Trophoblast cell (in vitro differentiated cells and primary cell): Measurements from ENCODE around the gene IFNAR1.

Experiments
- DNase-seq, 2 donors: peaks; one replicate each; pipeline ENCODE4 v3.0.0-alpha.2; 2016
- H2AFZ ChIP-seq: 2 replicates; pipeline ENCODE4 v1.6.1; 2013; ENCODE audit warnings: low read length, moderate library complexity, mild to moderate bottlenecking; ENCODE audit not compliant: insufficient read depth, poor library complexity
- H2AK5ac ChIP-seq: 2 replicates; pipeline ENCODE4 v1.6.1; 2013; ENCODE audit warnings: mild to moderate bottlenecking, low read length
- H2BK120ac ChIP-seq: 2 replicates; pipeline ENCODE4 v1.6.1; 2013; ENCODE audit warnings: low read length, mild to moderate bottlenecking, moderate library complexity; ENCODE audit not compliant: insufficient read depth, poor library complexity
- H2BK12ac ChIP-seq: 2 replicates; pipeline ENCODE4 v1.6.1; 2013; ENCODE audit warnings: mild to moderate bottlenecking, low read length, moderate library complexity
- H2BK5ac ChIP-seq: 2 replicates; pipeline ENCODE4 v1.6.1; 2013; ENCODE audit warnings: low read length, low read depth, moderate library complexity, mild to moderate bottlenecking; ENCODE audit not compliant: poor library complexity
- H3K14ac ChIP-seq: 2 replicates; pipeline ENCODE4 v1.6.1; 2013; ENCODE audit warnings: mild to moderate bottlenecking, low read length
- H3K18ac ChIP-seq: 2 replicates; pipeline ENCODE4 v1.6.1; 2013; ENCODE audit warnings: mild to moderate bottlenecking, low read length
- H3K23ac ChIP-seq: 2 replicates; pipeline ENCODE4 v1.6.1; 2013; ENCODE audit warnings: low read length
- H3K27ac ChIP-seq: 2 replicates; pipeline ENCODE4 v1.5.1; 2013; ENCODE audit warnings: low read depth, mild to moderate bottlenecking, inconsistent platforms, low read length, moderate library complexity
- H3K27me3 ChIP-seq: 2 replicates; pipeline ENCODE4 v1.6.1; 2013; ENCODE audit warnings: inconsistent platforms, mild to moderate bottlenecking, low read length, moderate library complexity; ENCODE audit not compliant: insufficient read depth
- H3K36me3 ChIP-seq, 2 experiments: 1 replicate in 1 of 2; 2 replicates in 1 of 2; pipeline ENCODE4 v1.6.1; 2013; ENCODE audit warnings: low read length in 2 of 2, mild to moderate bottlenecking in 2 of 2, moderate library complexity in 1 of 2; ENCODE audit not compliant: insufficient read depth in 2 of 2, control insufficient read depth in 1 of 2
- H3K4ac ChIP-seq: 2 replicates; pipeline ENCODE4 v1.6.1; 2013; ENCODE audit warnings: low read depth, mild to moderate bottlenecking, low read length, moderate library complexity
- H3K4me1 ChIP-seq, 2 experiments: 1 replicate in 1 of 2; 2 replicates in 1 of 2; pipeline ENCODE4 v1.6.1; 2013; ENCODE audit warnings: low read length in 2 of 2, mild to moderate bottlenecking in 2 of 2, moderate library complexity in 1 of 2; ENCODE audit not compliant: insufficient read depth in 2 of 2, control insufficient read depth in 1 of 2
- H3K4me2 ChIP-seq: 2 replicates; pipeline ENCODE4 v1.6.1; 2013; ENCODE audit warnings: inconsistent platforms, mild to moderate bottlenecking, low read length, moderate library complexity
- H3K4me3 ChIP-seq: 2 replicates; pipeline ENCODE4 v1.5.1; 2013; ENCODE audit warnings: mild to moderate bottlenecking, low read depth, low read length, inconsistent platforms
- H3K79me1 ChIP-seq: one replicate; pipeline ENCODE4 v1.6.1; 2013; ENCODE audit warnings: low read length
- H3K79me2 ChIP-seq: 2 replicates; pipeline ENCODE4 v1.6.1; 2013; ENCODE audit warnings: low read length, mild to moderate bottlenecking; ENCODE audit not compliant: control insufficient read depth, insufficient read depth, poor library complexity
- H3K9ac ChIP-seq: 2 replicates; pipeline ENCODE4 v1.6.1; 2013; ENCODE audit warnings: mild to moderate bottlenecking, low read length
- H3K9me3 ChIP-seq: 2 replicates; pipeline ENCODE4 v1.6.1; 2013; ENCODE audit warnings: low read depth, mild to moderate bottlenecking, control low read depth, inconsistent platforms, low read length; ENCODE audit not compliant: insufficient read depth
- H4K12ac ChIP-seq: 2 replicates; pipeline ENCODE4 v1.6.1; 2013; ENCODE audit warnings: low read depth, mild to moderate bottlenecking, low read length, moderate library complexity
- H4K8ac ChIP-seq: 2 replicates; pipeline ENCODE4 v1.6.1; 2013; ENCODE audit warnings: low read depth, mild to moderate bottlenecking, low read length, moderate library complexity
- H4K91ac ChIP-seq: one replicate; pipeline ENCODE4 v1.6.1; 2013; ENCODE audit warnings: low read depth, mild to moderate bottlenecking, low read length, moderate library complexity
- WGBS: extraction: QIAGEN DNeasy Blood & Tissue Kit; methylation state at CpG from one replicate; pipeline ENCODE4 v1.1.7; 2013; ENCODE audit warnings: missing lambda C conversion rate; ENCODE audit not compliant: insufficient read length, insufficient coverage; ENCODE audit errors: extremely low coverage; 5-methylcytosine and 5-hydroxymethylcytosine counted together

The IFNAR1 gene

GRCh38 chr21:33313183-33313582, 11.6 kb upstream of the IFNAR1 start:
- H3K27me3 ChIP-seq: no peaks in the 10 kb centered on the region
- no peak overlapping the region for H2AFZ ChIP-seq
- H3K18ac ChIP-seq: no peak overlapping the region
- H3K79me2 ChIP-seq: no peaks in the 10 kb centered on the region
- no peak overlapping the region for H2BK12ac ChIP-seq
- no peak overlapping the region for H4K91ac ChIP-seq
- WGBS: no CpG with 5 or more reads among the region's 1 CpG
- DNase-seq: peak in 1 of 2 donors; percentile 52
- H3K4me2 ChIP-seq: no peak overlapping the region
- H3K14ac ChIP-seq: no peak overlapping the region
- H3K4me1 ChIP-seq: no peaks in the 10 kb centered on the region
- no peaks in the 10 kb centered on the region for H3K79me1 ChIP-seq
- H2BK120ac ChIP-seq: no peak overlapping the region
- no peak overlapping the region for H3K9ac ChIP-seq
- H4K8ac ChIP-seq: no peak overlapping the region
- H3K23ac ChIP-seq: no peak overlapping the region
- H3K27ac ChIP-seq: no peak overlapping the region
- no peaks in the 10 kb centered on the region for H3K36me3 ChIP-seq
- no peak overlapping the region for H2AK5ac ChIP-seq
- H4K12ac ChIP-seq: no peak overlapping the region
- H3K4me3 ChIP-seq: no peak overlapping the region
- no peak overlapping the region for H2BK5ac ChIP-seq
- no peak overlapping the region for H3K4ac ChIP-seq
- no peaks in the 10 kb centered on the region for H3K9me3 ChIP-seq

GRCh38 chr21:33313611-33314010, 11.2 kb upstream of the IFNAR1 start:
- no peak overlapping the region for H4K12ac ChIP-seq
- H3K79me2 ChIP-seq: no peaks in the 10 kb centered on the region
- no peaks in the 10 kb centered on the region for H3K4me1 ChIP-seq
- no peak overlapping the region for H3K14ac ChIP-seq
- no peaks in the 10 kb centered on the region for H3K27me3 ChIP-seq
- no peak overlapping the region for H3K18ac ChIP-seq
- no peak overlapping the region for H3K27ac ChIP-seq
- H3K36me3 ChIP-seq: no peaks in the 10 kb centered on the region
- H2BK120ac ChIP-seq: no peak overlapping the region
- no peak overlapping the region for H2BK12ac ChIP-seq
- WGBS: no CpG with 5 or more reads among the region's 4 CpGs
- DNase-seq: no peak
- H3K4ac ChIP-seq: no peak overlapping the region
- no peaks in the 10 kb centered on the region for H3K9me3 ChIP-seq
- H3K23ac ChIP-seq: no peak overlapping the region
- H4K91ac ChIP-seq: no peak overlapping the region
- no peak overlapping the region for H2AFZ ChIP-seq
- no peak overlapping the region for H3K4me3 ChIP-seq
- H3K79me1 ChIP-seq: no peaks in the 10 kb centered on the region
- no peak overlapping the region for H2BK5ac ChIP-seq
- H3K9ac ChIP-seq: no peak overlapping the region
- no peak overlapping the region for H3K4me2 ChIP-seq
- H4K8ac ChIP-seq: no peak overlapping the region
- H2AK5ac ChIP-seq: no peak overlapping the region

DNA sequence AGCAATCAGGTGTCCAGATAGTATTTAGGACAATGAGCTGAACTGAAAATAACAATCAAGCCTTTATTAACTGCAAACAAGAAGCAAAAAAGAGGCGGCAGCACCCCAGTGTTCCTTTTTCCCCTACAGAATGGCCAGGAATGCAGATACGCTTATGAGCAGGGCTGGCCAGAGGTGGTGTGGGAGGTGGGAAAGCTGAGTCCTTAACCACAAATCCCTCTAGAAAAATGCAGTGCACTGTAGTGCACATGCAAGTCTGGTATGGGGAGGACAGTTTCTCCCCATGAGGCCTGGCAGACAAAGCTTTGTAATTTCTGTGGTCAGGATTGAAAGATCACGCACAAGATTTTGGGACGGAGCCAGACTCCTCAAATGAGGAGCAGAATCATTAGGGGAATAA, 10.7 kb upstream of the IFNAR1 start:
- Histone ChIP-seq H2BK5ac (no peak overlapping the region), H2AK5ac (no peak overlapping the region), H4K91ac (no peak overlapping the region), H3K27me3 (no peaks in the 10 kb centered on the region), H3K9ac (no peak overlapping the region), H3K27ac (no peak overlapping the region), H3K4me1 (no peaks in the 10 kb centered on the region), H3K9me3 (no peaks in the 10 kb centered on the region), H3K18ac (no peak overlapping the region), H2BK12ac (no peak overlapping the region), H2AFZ (no peak overlapping the region), H3K79me1 (no peaks in the 10 kb centered on the region), H3K14ac (no peak overlapping the region), H3K4ac (no peak overlapping the region), H3K4me3 (no peak overlapping the region), H3K23ac (no peak overlapping the region), H2BK120ac (no peak overlapping the region), H4K12ac (no peak overlapping the region), H3K79me2 (no peaks in the 10 kb centered on the region), H3K4me2 (no peak overlapping the region), H3K36me3 (no peaks in the 10 kb centered on the region), H4K8ac (no peak overlapping the region)
- no CpG with 5 or more reads among the region's 4 CpGs for WGBS
- no peak for DNase-seq

- no peak overlapping the region for H3K14ac ChIP-seq
- no peaks in the 10 kb centered on the region for H3K36me3 ChIP-seq
- H3K79me1 ChIP-seq: no peaks in the 10 kb centered on the region
- no peaks in the 10 kb centered on the region for H3K79me2 ChIP-seq
- DNase-seq: no peak
- H2AFZ ChIP-seq: no peak overlapping the region
- no peak overlapping the region for H2BK120ac ChIP-seq
- no CpG with 5 or more reads among the region's 5 CpGs for WGBS
- H3K4ac ChIP-seq: no peak overlapping the region
- no peak overlapping the region for H4K8ac ChIP-seq
- H3K9me3 ChIP-seq: no peaks in the 10 kb centered on the region
- no peak overlapping the region for H3K23ac ChIP-seq
- H3K18ac ChIP-seq: no peak overlapping the region
- H3K4me1 ChIP-seq: no peaks in the 10 kb centered on the region
- H3K27ac ChIP-seq: no peak overlapping the region
- no peak overlapping the region for H4K91ac ChIP-seq
- no peak overlapping the region for H3K4me2 ChIP-seq
- H3K9ac ChIP-seq: no peak overlapping the region
- H3K27me3 ChIP-seq: no peaks in the 10 kb centered on the region
- H4K12ac ChIP-seq: no peak overlapping the region
- H2BK12ac ChIP-seq: no peak overlapping the region
- H3K4me3 ChIP-seq: no peak overlapping the region
- no peak overlapping the region for H2AK5ac ChIP-seq
- H2BK5ac ChIP-seq: no peak overlapping the region
Observed at GRCh38 chr21:33315946-33316710, 8.6 kb upstream of the IFNAR1 start.
